GM12892 (cell line): ENCODE results near the gene RNF113A. TPM values are rescaled to one million over a fixed set of nuclear protein-coding genes. Genes with fewer than 3 reads are reported as not detected.
A peak's percentile ranks its signal among the peaks of the same experiment; 100 is the strongest.
"Not testable (repeated sequence)": the region's sequence is repeated elsewhere in the genome, so short reads cannot be mapped to it uniquely, and the experiment has no call there.

Experiments used
- DNase-seq: peaks from one replicate; pipeline ENCODE4 v3.0.0; 2011; ENCODE audit not compliant: insufficient read length
- FAIRE-seq: peaks from 2 replicates; lab custom pipeline; 2011; peaks lifted over from hg19 to GRCh38; lab: Jason Lieb, UNC
- POLR2A ChIP-seq: IDR thresholded peaks from 2 replicates; pipeline ENCODE4 v1.6.1; 2011; ENCODE audit warnings: low read depth, low read length, control low read depth
- POLR2AphosphoS5 ChIP-seq: IDR thresholded peaks from 2 replicates; pipeline ENCODE4 v1.6.1; 2011; ENCODE audit warnings: low read depth, low read length, control low read depth
- TAF1 ChIP-seq: IDR thresholded peaks from 2 replicates; pipeline ENCODE4 v1.6.1; 2011; ENCODE audit warnings: low read depth, mild to moderate bottlenecking, control low read depth, low read length, borderline replicate concordance
- polyA plus RNA-seq: library from polyadenylated mRNA; unstranded; fragments of >200 nt; gene quantifications from one replicate; pipeline ENCODE4 v1.2.1, GENCODE V29; 2012; ENCODE audit warnings: missing spikeins, inconsistent platforms; ENCODE audit not compliant: missing spikeins

RNF113A gene
- polyA plus RNA-seq: 24.9 TPM

- peak; percentile 68 for DNase-seq
- TF ChIP-seq TAF1 (peak; percentile 80), POLR2A (peak; percentile 87), POLR2AphosphoS5 (peak; percentile 85)
- peak; percentile 92 for FAIRE-seq
Observed at GRCh38 chrX:119871599-119872395, at the start of gene RNF113A, which contains the start of gene NDUFA1. TSS of gene RNF113A (minus strand) at chrX:119871733. CDS start at chrX:119871613, 120 bp downstream. TSS of gene NDUFA1 (plus strand) at chrX:119871832. CDS start at chrX:119871912, 80 bp downstream.

GRCh38 chrX:119919835-119920585 lies 48.5 kb upstream of the RNF113A start:
- TF ChIP-seq TAF1: no peak
- TF ChIP-seq POLR2AphosphoS5: no peak
- TF ChIP-seq POLR2A: no peak
- DNase-seq: no peak
- FAIRE-seq: no peak

- TF ChIP-seq TAF1: no peak
- no peak for TF ChIP-seq POLR2A
- TF ChIP-seq POLR2AphosphoS5: no peak
- FAIRE-seq: no peak
- DNase-seq: no peak
Observed at GRCh38 chrX:119917877-119918276, 46.3 kb upstream of the RNF113A start.

GRCh38 chrX:119916310-119916709 lies 44.8 kb upstream of the RNF113A start:
- TF ChIP-seq POLR2AphosphoS5 (no peak), POLR2A (no peak), TAF1 (no peak)
- DNase-seq (no peak), FAIRE-seq (no peak)

- DNase-seq (no peak), FAIRE-seq (no peak)
- TF ChIP-seq POLR2A (no peak), POLR2AphosphoS5 (no peak), TAF1 (no peak)
Observed at GRCh38 chrX:119900976-119901375, 29.4 kb upstream of the RNF113A start.

- TF ChIP-seq POLR2A (no peak), TAF1 (no peak), POLR2AphosphoS5 (no peak)
- DNase-seq: no peak
- no peak for FAIRE-seq
Observed at GRCh38 chrX:119899125-119899524, 27.6 kb upstream of the RNF113A start.

- no peak for FAIRE-seq
- TF ChIP-seq TAF1 (no peak), POLR2A (no peak), POLR2AphosphoS5 (no peak)
- no peak for DNase-seq
Observed at GRCh38 chrX:119895843-119896326, 24.4 kb upstream of the RNF113A start, which contains the start of gene AKAP14. TSS of gene AKAP14 (plus strand) at chrX:119895893. CDS start at chrX:119903224, 7,331 bp downstream.

- not testable (repeated sequence) for DNase-seq, FAIRE-seq
Observed at GRCh38 chrX:119891961-119892692, 20.6 kb upstream of the RNF113A start.

GRCh38 chrX:119890626-119891025 lies 19.1 kb upstream of the RNF113A start:
- FAIRE-seq, DNase-seq: not testable (repeated sequence)

GRCh38 chrX:119887721-119888425 lies 16.3 kb upstream of the RNF113A start:
- no peak for FAIRE-seq
- TF ChIP-seq POLR2AphosphoS5: no peak
- TF ChIP-seq TAF1: no peak
- TF ChIP-seq POLR2A: no peak

More at GRCh38 chrX:119887721-119888425, 16.3 kb upstream of the RNF113A start:
- peak; percentile 36 for DNase-seq
